Ishikawa (cell line): Measurements from ENCODE around the gene SLFN5.

Source experiments
- CEBPB ChIP-seq: IDR thresholded peaks from 2 replicates; pipeline ENCODE4 v1.6.1; 2012
- CREB1 ChIP-seq: IDR thresholded peaks from 2 replicates; pipeline ENCODE4 v1.6.1; 2012; ENCODE audit warnings: low read depth
- EGR1 ChIP-seq: IDR thresholded peaks from 2 replicates; pipeline ENCODE4 v1.6.1; 2012
- EP300 ChIP-seq: IDR thresholded peaks from 2 replicates; pipeline ENCODE4 v1.6.1; 2012; ENCODE audit warnings: borderline replicate concordance
- FOXM1 ChIP-seq: IDR thresholded peaks from 2 replicates; pipeline ENCODE4 v1.6.1; 2012; ENCODE audit warnings: low read depth, borderline replicate concordance
- NFIC ChIP-seq: IDR thresholded peaks from 2 replicates; pipeline ENCODE4 v1.6.1; 2012
- RAD21 ChIP-seq: IDR thresholded peaks from 2 replicates; pipeline ENCODE4 v1.6.1; 2012; ENCODE audit warnings: low read depth
- TAF1 ChIP-seq: IDR thresholded peaks from 2 replicates; pipeline ENCODE4 v1.6.1; 2012; ENCODE audit warnings: low read depth, mild to moderate bottlenecking
- TCF12 ChIP-seq: IDR thresholded peaks from 2 replicates; pipeline ENCODE4 v1.6.1; 2012; ENCODE audit warnings: low read depth
- TEAD4 ChIP-seq: IDR thresholded peaks from 2 replicates; pipeline ENCODE4 v1.6.1; 2012
- YY1 ChIP-seq: IDR thresholded peaks from 2 replicates; pipeline ENCODE4 v1.6.1; 2012; ENCODE audit warnings: low read depth
- ZBTB7A ChIP-seq: IDR thresholded peaks from 2 replicates; pipeline ENCODE4 v1.6.1; 2012; ENCODE audit warnings: low read depth
- TF ChIP-seq, protein P1 (sequence below): IDR thresholded peaks from 2 replicates; pipeline ENCODE4 v1.6.1; 2012; ENCODE audit warnings: low read depth, mild to moderate bottlenecking
- TF ChIP-seq, protein P2 (sequence below): IDR thresholded peaks from 2 replicates; pipeline ENCODE4 v1.6.1; 2012
- TF ChIP-seq, protein P3 (sequence below): IDR thresholded peaks from 2 replicates; pipeline ENCODE4 v1.6.1; 2012

Gene SLFN5

DNA sequence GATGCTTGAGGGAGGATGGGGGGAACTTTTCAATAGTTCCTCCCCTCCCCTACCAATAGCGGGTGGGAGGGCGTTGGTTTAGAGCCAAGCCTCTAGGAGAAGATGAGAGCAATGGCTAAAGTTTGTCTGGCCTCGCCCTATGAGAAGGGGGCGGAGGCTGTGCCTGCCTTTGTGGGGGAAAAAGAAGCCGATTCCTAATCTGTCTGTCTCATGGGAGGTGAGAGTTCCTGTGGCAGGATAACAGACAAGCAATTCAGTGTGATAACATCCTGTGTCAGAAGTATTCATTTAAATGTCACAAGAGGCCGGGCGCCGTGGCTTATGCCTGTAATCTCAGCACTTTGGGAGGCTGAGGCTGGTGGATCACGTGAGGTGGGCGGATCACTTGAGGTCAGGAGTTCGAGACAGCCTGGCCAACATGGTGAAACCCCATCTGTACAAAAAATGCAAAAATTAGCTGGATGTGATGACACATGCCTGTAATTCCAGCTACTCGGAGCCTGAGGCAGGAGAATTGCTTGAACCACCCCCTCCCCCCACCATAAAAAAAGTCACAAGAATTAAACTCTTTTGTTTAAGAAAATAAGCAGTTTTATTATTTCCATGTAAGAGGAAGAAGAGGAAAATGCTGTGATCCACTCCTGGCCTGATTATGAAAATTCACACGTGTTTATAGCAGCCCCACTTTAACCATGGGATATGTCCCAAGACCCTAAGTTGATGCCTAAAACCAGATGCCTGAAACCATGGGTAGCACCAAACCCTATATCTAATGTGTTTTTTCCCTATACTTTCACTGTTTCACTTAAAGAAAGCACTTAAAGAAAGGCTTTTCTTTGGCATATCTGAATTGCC, 1.7 kb downstream of the SLFN5 start:
- TF ChIP-seq TEAD4 (no peak), CEBPB (no peak), FOXM1 (no peak), YY1 (no peak), TCF12 (no peak), CREB1 (no peak), EP300 (no peak), EGR1 (no peak), TAF1 (no peak), RAD21 (no peak), ZBTB7A (no peak), NFIC (no peak)
- TF ChIP-seq, protein P1, sequence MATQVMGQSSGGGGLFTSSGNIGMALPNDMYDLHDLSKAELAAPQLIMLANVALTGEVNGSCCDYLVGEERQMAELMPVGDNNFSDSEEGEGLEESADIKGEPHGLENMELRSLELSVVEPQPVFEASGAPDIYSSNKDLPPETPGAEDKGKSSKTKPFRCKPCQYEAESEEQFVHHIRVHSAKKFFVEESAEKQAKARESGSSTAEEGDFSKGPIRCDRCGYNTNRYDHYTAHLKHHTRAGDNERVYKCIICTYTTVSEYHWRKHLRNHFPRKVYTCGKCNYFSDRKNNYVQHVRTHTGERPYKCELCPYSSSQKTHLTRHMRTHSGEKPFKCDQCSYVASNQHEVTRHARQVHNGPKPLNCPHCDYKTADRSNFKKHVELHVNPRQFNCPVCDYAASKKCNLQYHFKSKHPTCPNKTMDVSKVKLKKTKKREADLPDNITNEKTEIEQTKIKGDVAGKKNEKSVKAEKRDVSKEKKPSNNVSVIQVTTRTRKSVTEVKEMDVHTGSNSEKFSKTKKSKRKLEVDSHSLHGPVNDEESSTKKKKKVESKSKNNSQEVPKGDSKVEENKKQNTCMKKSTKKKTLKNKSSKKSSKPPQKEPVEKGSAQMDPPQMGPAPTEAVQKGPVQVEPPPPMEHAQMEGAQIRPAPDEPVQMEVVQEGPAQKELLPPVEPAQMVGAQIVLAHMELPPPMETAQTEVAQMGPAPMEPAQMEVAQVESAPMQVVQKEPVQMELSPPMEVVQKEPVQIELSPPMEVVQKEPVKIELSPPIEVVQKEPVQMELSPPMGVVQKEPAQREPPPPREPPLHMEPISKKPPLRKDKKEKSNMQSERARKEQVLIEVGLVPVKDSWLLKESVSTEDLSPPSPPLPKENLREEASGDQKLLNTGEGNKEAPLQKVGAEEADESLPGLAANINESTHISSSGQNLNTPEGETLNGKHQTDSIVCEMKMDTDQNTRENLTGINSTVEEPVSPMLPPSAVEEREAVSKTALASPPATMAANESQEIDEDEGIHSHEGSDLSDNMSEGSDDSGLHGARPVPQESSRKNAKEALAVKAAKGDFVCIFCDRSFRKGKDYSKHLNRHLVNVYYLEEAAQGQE, result no peak
- TF ChIP-seq, protein P2, sequence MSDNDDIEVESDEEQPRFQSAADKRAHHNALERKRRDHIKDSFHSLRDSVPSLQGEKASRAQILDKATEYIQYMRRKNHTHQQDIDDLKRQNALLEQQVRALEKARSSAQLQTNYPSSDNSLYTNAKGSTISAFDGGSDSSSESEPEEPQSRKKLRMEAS, result no peak
- TF ChIP-seq, protein P3, sequence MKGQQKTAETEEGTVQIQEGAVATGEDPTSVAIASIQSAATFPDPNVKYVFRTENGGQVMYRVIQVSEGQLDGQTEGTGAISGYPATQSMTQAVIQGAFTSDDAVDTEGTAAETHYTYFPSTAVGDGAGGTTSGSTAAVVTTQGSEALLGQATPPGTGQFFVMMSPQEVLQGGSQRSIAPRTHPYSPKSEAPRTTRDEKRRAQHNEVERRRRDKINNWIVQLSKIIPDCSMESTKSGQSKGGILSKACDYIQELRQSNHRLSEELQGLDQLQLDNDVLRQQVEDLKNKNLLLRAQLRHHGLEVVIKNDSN, result no peak

DNA sequence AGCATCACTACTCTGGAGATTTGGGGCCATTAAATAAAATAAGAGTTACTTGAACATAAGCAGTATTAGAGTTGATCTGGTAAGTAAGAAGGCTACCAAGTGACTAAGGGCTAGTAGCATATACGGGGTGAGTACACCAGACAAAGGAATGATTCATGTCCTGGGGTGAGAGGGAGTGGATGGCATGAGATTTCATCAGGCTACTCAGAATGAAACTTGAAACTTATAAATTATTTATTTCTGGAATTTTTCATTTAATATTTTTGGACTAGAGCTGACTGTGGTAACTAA, 2.3 kb downstream of the SLFN5 start:
- TF ChIP-seq YY1, result no peak
- TF ChIP-seq, protein P3, result no peak
- TF ChIP-seq NFIC, result no peak
- TF ChIP-seq CEBPB, result no peak
- no peak for TF ChIP-seq EP300
- TF ChIP-seq TAF1, result no peak
- TF ChIP-seq, protein P1, result no peak
- TF ChIP-seq CREB1, result no peak
- TF ChIP-seq ZBTB7A, result no peak
- TF ChIP-seq TEAD4, result no peak
- TF ChIP-seq EGR1, result no peak

DNA sequence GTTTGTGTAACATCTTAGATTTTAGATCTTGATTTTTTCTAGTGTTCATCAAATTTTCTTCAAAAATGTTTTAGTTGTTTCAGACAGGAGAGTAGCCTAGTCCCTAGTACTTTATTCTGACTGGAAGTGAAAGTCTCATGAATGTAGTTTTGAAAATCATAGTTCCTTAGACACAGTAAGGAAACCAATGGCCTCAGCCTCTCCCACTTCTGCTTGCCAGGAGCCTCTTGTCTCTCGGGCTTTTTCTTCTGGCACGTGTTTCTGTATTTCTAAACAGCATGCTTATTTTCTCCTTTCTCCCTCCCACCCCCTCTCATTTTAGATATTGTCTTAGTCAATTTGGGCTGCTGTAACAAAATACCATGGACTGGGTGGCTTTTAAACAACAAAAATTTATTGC, 9.8 kb downstream of the SLFN5 start:
- no peak for TF ChIP-seq ZBTB7A
- no peak for TF ChIP-seq TCF12
- TF ChIP-seq, protein P1, result no peak
- TF ChIP-seq EGR1, result no peak
- TF ChIP-seq, protein P2, result no peak
- TF ChIP-seq CREB1, result no peak
- TF ChIP-seq, protein P3, result no peak
- no peak for TF ChIP-seq YY1
- no peak for TF ChIP-seq FOXM1
- no peak for TF ChIP-seq CEBPB
- TF ChIP-seq TEAD4, result no peak
- no peak for TF ChIP-seq TAF1
- TF ChIP-seq EP300, result no peak
- no peak for TF ChIP-seq NFIC
- no peak for TF ChIP-seq RAD21

DNA sequence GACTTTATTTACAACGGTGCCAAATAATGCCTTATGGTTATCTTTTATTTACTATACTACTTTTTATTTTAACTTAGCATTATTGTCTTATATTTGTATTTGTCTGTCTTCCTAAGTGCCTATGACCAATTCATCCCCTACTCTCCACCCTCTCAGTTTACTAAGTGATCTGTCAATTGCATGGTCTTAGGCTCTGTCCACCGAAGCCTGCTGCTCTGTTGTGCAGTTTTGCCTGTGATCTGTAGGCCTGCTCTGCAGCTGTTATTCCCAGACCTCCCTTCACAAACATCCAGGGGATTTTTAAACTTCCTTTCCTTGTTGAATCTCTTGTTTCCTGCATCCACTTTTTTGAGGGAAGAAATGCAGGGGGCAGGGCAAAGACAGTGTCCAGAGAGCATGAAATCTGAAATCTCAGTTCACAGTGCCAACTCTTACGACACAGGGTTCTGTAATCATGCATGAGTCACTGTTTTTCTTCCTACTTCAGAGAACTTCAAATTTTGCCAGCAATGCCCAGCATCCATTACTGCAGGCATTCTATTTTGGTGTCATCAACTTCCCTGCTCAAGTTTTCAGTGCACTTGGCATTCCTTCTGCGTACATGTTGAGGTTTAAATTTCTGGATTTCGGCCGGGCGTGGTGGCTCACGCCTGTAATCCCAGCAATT, 11.4 kb downstream of the SLFN5 start:
- no peak for TF ChIP-seq FOXM1
- TF ChIP-seq CEBPB, result peak; percentile 51; the same call in 1 of the 2 replicates
